Trophoblast cell (in vitro differentiated cells and primary cell): ENCODE measurements around the gene HPS6.
A peak's percentile ranks its signal among the peaks of the same experiment; 100 is the strongest.

Source experiments
- DNase-seq, 2 donors: peaks; one replicate each; pipeline ENCODE4 v3.0.0-alpha.2; 2016
- H2AFZ ChIP-seq: 2 replicates; pipeline ENCODE4 v1.6.1; 2013; ENCODE audit warnings: low read length, moderate library complexity, mild to moderate bottlenecking; ENCODE audit not compliant: insufficient read depth, poor library complexity
- H2AK5ac ChIP-seq: 2 replicates; pipeline ENCODE4 v1.6.1; 2013; ENCODE audit warnings: mild to moderate bottlenecking, low read length
- H2BK120ac ChIP-seq: 2 replicates; pipeline ENCODE4 v1.6.1; 2013; ENCODE audit warnings: low read length, mild to moderate bottlenecking, moderate library complexity; ENCODE audit not compliant: insufficient read depth, poor library complexity
- H2BK12ac ChIP-seq: 2 replicates; pipeline ENCODE4 v1.6.1; 2013; ENCODE audit warnings: mild to moderate bottlenecking, low read length, moderate library complexity
- H2BK5ac ChIP-seq: 2 replicates; pipeline ENCODE4 v1.6.1; 2013; ENCODE audit warnings: low read length, low read depth, moderate library complexity, mild to moderate bottlenecking; ENCODE audit not compliant: poor library complexity
- H3K14ac ChIP-seq: 2 replicates; pipeline ENCODE4 v1.6.1; 2013; ENCODE audit warnings: mild to moderate bottlenecking, low read length
- H3K18ac ChIP-seq: 2 replicates; pipeline ENCODE4 v1.6.1; 2013; ENCODE audit warnings: mild to moderate bottlenecking, low read length
- H3K23ac ChIP-seq: 2 replicates; pipeline ENCODE4 v1.6.1; 2013; ENCODE audit warnings: low read length
- H3K27ac ChIP-seq: 2 replicates; pipeline ENCODE4 v1.5.1; 2013; ENCODE audit warnings: low read depth, mild to moderate bottlenecking, inconsistent platforms, low read length, moderate library complexity
- H3K27me3 ChIP-seq: 2 replicates; pipeline ENCODE4 v1.6.1; 2013; ENCODE audit warnings: inconsistent platforms, mild to moderate bottlenecking, low read length, moderate library complexity; ENCODE audit not compliant: insufficient read depth
- H3K36me3 ChIP-seq, 2 experiments: 1 replicate in 1 of 2; 2 replicates in 1 of 2; pipeline ENCODE4 v1.6.1; 2013; ENCODE audit warnings: low read length in 2 of 2, mild to moderate bottlenecking in 2 of 2, moderate library complexity in 1 of 2; ENCODE audit not compliant: insufficient read depth in 2 of 2, control insufficient read depth in 1 of 2
- H3K4ac ChIP-seq: 2 replicates; pipeline ENCODE4 v1.6.1; 2013; ENCODE audit warnings: low read depth, mild to moderate bottlenecking, low read length, moderate library complexity
- H3K4me1 ChIP-seq, 2 experiments: 1 replicate in 1 of 2; 2 replicates in 1 of 2; pipeline ENCODE4 v1.6.1; 2013; ENCODE audit warnings: low read length in 2 of 2, mild to moderate bottlenecking in 2 of 2, moderate library complexity in 1 of 2; ENCODE audit not compliant: insufficient read depth in 2 of 2, control insufficient read depth in 1 of 2
- H3K4me2 ChIP-seq: 2 replicates; pipeline ENCODE4 v1.6.1; 2013; ENCODE audit warnings: inconsistent platforms, mild to moderate bottlenecking, low read length, moderate library complexity
- H3K4me3 ChIP-seq: 2 replicates; pipeline ENCODE4 v1.5.1; 2013; ENCODE audit warnings: mild to moderate bottlenecking, low read depth, low read length, inconsistent platforms
- H3K79me1 ChIP-seq: one replicate; pipeline ENCODE4 v1.6.1; 2013; ENCODE audit warnings: low read length
- H3K79me2 ChIP-seq: 2 replicates; pipeline ENCODE4 v1.6.1; 2013; ENCODE audit warnings: low read length, mild to moderate bottlenecking; ENCODE audit not compliant: control insufficient read depth, insufficient read depth, poor library complexity
- H3K9ac ChIP-seq: 2 replicates; pipeline ENCODE4 v1.6.1; 2013; ENCODE audit warnings: mild to moderate bottlenecking, low read length
- H3K9me3 ChIP-seq: 2 replicates; pipeline ENCODE4 v1.6.1; 2013; ENCODE audit warnings: low read depth, mild to moderate bottlenecking, control low read depth, inconsistent platforms, low read length; ENCODE audit not compliant: insufficient read depth
- H4K12ac ChIP-seq: 2 replicates; pipeline ENCODE4 v1.6.1; 2013; ENCODE audit warnings: low read depth, mild to moderate bottlenecking, low read length, moderate library complexity
- H4K8ac ChIP-seq: 2 replicates; pipeline ENCODE4 v1.6.1; 2013; ENCODE audit warnings: low read depth, mild to moderate bottlenecking, low read length, moderate library complexity
- H4K91ac ChIP-seq: one replicate; pipeline ENCODE4 v1.6.1; 2013; ENCODE audit warnings: low read depth, mild to moderate bottlenecking, low read length, moderate library complexity
- WGBS: extraction: QIAGEN DNeasy Blood & Tissue Kit; methylation state at CpG from one replicate; pipeline ENCODE4 v1.1.7; 2013; ENCODE audit warnings: missing lambda C conversion rate; ENCODE audit not compliant: insufficient read length, insufficient coverage; ENCODE audit errors: extremely low coverage; 5-methylcytosine and 5-hydroxymethylcytosine counted together

The HPS6 gene

GRCh38 chr10:102069071-102069470 is 3.9 kb downstream of the HPS6 start:
- peaks cover 8 to 12% of the 10 kb centered on the region in 2 experiments for H3K36me3 ChIP-seq
- H2BK120ac ChIP-seq = no peak overlapping the region
- no peak overlapping the region for H3K18ac ChIP-seq
- H4K91ac ChIP-seq = no peak overlapping the region
- H3K4me3 ChIP-seq = no peak overlapping the region
- no peak overlapping the region for H3K4ac ChIP-seq
- peaks cover 8% of the 10 kb centered on the region for H3K79me1 ChIP-seq
- H4K8ac ChIP-seq = no peak overlapping the region
- H3K79me2 ChIP-seq = peaks cover 15% of the 10 kb centered on the region
- no peaks in the 10 kb centered on the region for H3K9me3 ChIP-seq
- H3K4me1 ChIP-seq = peaks cover 11 to 12% of the 10 kb centered on the region in 2 experiments
- H3K9ac ChIP-seq = no peak overlapping the region
- H2AFZ ChIP-seq = no peak overlapping the region
- DNase-seq = no peak
- no peak overlapping the region for H2AK5ac ChIP-seq
- H3K27ac ChIP-seq = no peak overlapping the region
- no peak overlapping the region for H3K23ac ChIP-seq
- no peak overlapping the region for H4K12ac ChIP-seq
- H3K4me2 ChIP-seq = no peak overlapping the region
- no peak overlapping the region for H2BK5ac ChIP-seq
- H3K14ac ChIP-seq = no peak overlapping the region
- no peaks in the 10 kb centered on the region for H3K27me3 ChIP-seq
- no peak overlapping the region for H2BK12ac ChIP-seq

- H2BK5ac ChIP-seq = no peak overlapping the region
- H2AK5ac ChIP-seq = no peak overlapping the region
Observed at GRCh38 chr10:102072673-102073527, 7.8 kb downstream of the HPS6 start.

GRCh38 chr10:102083541-102083940 is 18.4 kb downstream of the HPS6 start:
- Histone ChIP-seq H4K12ac (no peak overlapping the region), H4K91ac (no peak overlapping the region), H3K4me1 (no peaks in the 10 kb centered on the region), H3K23ac (no peak overlapping the region), H2AFZ (no peak overlapping the region), H3K79me1 (no peaks in the 10 kb centered on the region), H3K9ac (no peak overlapping the region), H3K18ac (no peak overlapping the region), H2BK120ac (no peak overlapping the region), H3K4me3 (no peak overlapping the region), H3K27ac (no peak overlapping the region), H4K8ac (no peak overlapping the region), H2BK12ac (no peak overlapping the region), H3K9me3 (no peaks in the 10 kb centered on the region), H2BK5ac (no peak overlapping the region), H3K36me3 (no peaks in the 10 kb centered on the region), H3K79me2 (no peaks in the 10 kb centered on the region), H3K14ac (no peak overlapping the region), H3K4me2 (no peak overlapping the region), H3K4ac (no peak overlapping the region), H2AK5ac (no peak overlapping the region), H3K27me3 (no peaks in the 10 kb centered on the region)
- DNase-seq = no peak
- WGBS = no CpG with 5 or more reads among the region's 3 CpGs

More at GRCh38 chr10:102072673-102073527, 7.8 kb downstream of the HPS6 start:
- H3K4me2 ChIP-seq = no peak overlapping the region
- H3K4ac ChIP-seq = no peak overlapping the region
- H4K8ac ChIP-seq = no peak overlapping the region
- H3K36me3 ChIP-seq = no peaks in the 10 kb centered on the region
- DNase-seq = peak; percentile 65 to 91
- no peak overlapping the region for H3K23ac ChIP-seq
- no peak overlapping the region for H2BK12ac ChIP-seq
- no peaks in the 10 kb centered on the region for H3K27me3 ChIP-seq
- no peak overlapping the region for H2AFZ ChIP-seq
- H4K91ac ChIP-seq = no peak overlapping the region
- H3K4me3 ChIP-seq = no peak overlapping the region
- no peak overlapping the region for H3K14ac ChIP-seq
- no peak overlapping the region for H3K18ac ChIP-seq
- H4K12ac ChIP-seq = no peak overlapping the region
- no CpG with 5 or more reads among the region's 4 CpGs for WGBS
- no peaks in the 10 kb centered on the region for H3K79me1 ChIP-seq
- no peak overlapping the region for H3K9ac ChIP-seq
- H2BK120ac ChIP-seq = no peak overlapping the region
- no peaks in the 10 kb centered on the region for H3K79me2 ChIP-seq
- H3K27ac ChIP-seq = no peak overlapping the region
- H3K4me1 ChIP-seq = no peaks in the 10 kb centered on the region
- H3K9me3 ChIP-seq = no peaks in the 10 kb centered on the region

GRCh38 chr10:102085336-102085735 is 20.2 kb downstream of the HPS6 start:
- Histone ChIP-seq H3K4me2 (no peak overlapping the region), H3K9ac (no peak overlapping the region), H2BK120ac (no peak overlapping the region), H4K91ac (no peak overlapping the region), H3K18ac (no peak overlapping the region), H4K8ac (no peak overlapping the region), H3K9me3 (no peaks in the 10 kb centered on the region), H2AFZ (no peak overlapping the region), H3K79me2 (no peaks in the 10 kb centered on the region), H3K27ac (no peak overlapping the region), H4K12ac (no peak overlapping the region), H3K4me3 (no peak overlapping the region), H3K4ac (no peak overlapping the region), H3K14ac (no peak overlapping the region), H2BK12ac (no peak overlapping the region), H3K27me3 (no peaks in the 10 kb centered on the region), H3K4me1 (no peaks in the 10 kb centered on the region), H3K36me3 (no peaks in the 10 kb centered on the region), H3K79me1 (no peaks in the 10 kb centered on the region), H3K23ac (no peak overlapping the region), H2AK5ac (no peak overlapping the region), H2BK5ac (no peak overlapping the region)
- no peak for DNase-seq
- WGBS = no CpG with 5 or more reads among the region's 3 CpGs
